ENCODE measurements around the gene KLHL4.
"Not testable (repeated sequence)": the region's sequence is repeated elsewhere in the genome, so short reads cannot be mapped to it uniquely, and the experiment has no call there.

The KLHL4 gene

GRCh38 chrX:87517571-87518141 is at the start of gene KLHL4:
TSS of gene KLHL4 (plus strand) at chrX:87517802. CDS start at chrX:87517894, 92 bp downstream.
- peak in 11 of 14 donors; percentile 0 to 56 (median 30) for DNase-seq

- no peak for DNase-seq
Observed at GRCh38 chrX:87468941-87469340, 48.7 kb upstream of the KLHL4 start.

- DNase-seq: no peak
Observed at GRCh38 chrX:87475793-87476192, 41.8 kb upstream of the KLHL4 start.

- not testable (repeated sequence) for DNase-seq
Observed at GRCh38 chrX:87478703-87479102, 38.9 kb upstream of the KLHL4 start.

- DNase-seq: no peak
Observed at GRCh38 chrX:87489071-87489470, 28.5 kb upstream of the KLHL4 start.

GRCh38 chrX:87515836-87516235 is 1.8 kb upstream of the KLHL4 start:
- DNase-seq: no peak

GRCh38 chrX:87516717-87517121 is 883 bp upstream of the KLHL4 start:
- no peak for DNase-seq

GRCh38 chrX:87518504-87518903 is 902 bp downstream of the KLHL4 start:
- DNase-seq: no peak

- DNase-seq: no peak
Observed at GRCh38 chrX:87525771-87526229, 8.2 kb downstream of the KLHL4 start.

GRCh38 chrX:87526281-87526680 is 8.7 kb downstream of the KLHL4 start:
- DNase-seq: no peak

- no peak for DNase-seq
Observed at GRCh38 chrX:87528487-87528886, 10.9 kb downstream of the KLHL4 start.

GRCh38 chrX:87571964-87572363 is 54.4 kb downstream of the KLHL4 start:
- DNase-seq: no peak

GRCh38 chrX:87572901-87573300 is 55.3 kb downstream of the KLHL4 start:
- no peak for DNase-seq

GRCh38 chrX:87578978-87579377 is 61.4 kb downstream of the KLHL4 start:
- no peak for DNase-seq

- no peak for DNase-seq
Observed at GRCh38 chrX:87580862-87581261, 63.3 kb downstream of the KLHL4 start.

GRCh38 chrX:87582453-87582852 is 64.9 kb downstream of the KLHL4 start:
- DNase-seq: no peak

- no peak for DNase-seq
Observed at GRCh38 chrX:87583679-87584078, 66.1 kb downstream of the KLHL4 start.

- DNase-seq: no peak
Observed at GRCh38 chrX:87616371-87616770, 98.8 kb downstream of the KLHL4 start.

GRCh38 chrX:87621697-87622096 is 104.1 kb downstream of the KLHL4 start:
- no peak for DNase-seq

- no peak for DNase-seq
Observed at GRCh38 chrX:87626996-87627395, 109.4 kb downstream of the KLHL4 start.

GRCh38 chrX:87634361-87634760 is 116.8 kb downstream of the KLHL4 start:
- DNase-seq: no peak

- DNase-seq: no peak
Observed at GRCh38 chrX:87636533-87636932, 118.9 kb downstream of the KLHL4 start.

- not testable (repeated sequence) for DNase-seq
Observed at GRCh38 chrX:87641439-87641838, 123.8 kb downstream of the KLHL4 start.

GRCh38 chrX:87661761-87662160 is 144.2 kb downstream of the KLHL4 start:
- no peak for DNase-seq

GRCh38 chrX:87663421-87663820 is 145.8 kb downstream of the KLHL4 start:
- DNase-seq: no peak
